ENCODE results near the gene PLPPR3.

GRCh38 chr19:763181-763580 lies 58.6 kb downstream of the PLPPR3 start:
- TF ChIP-seq CTCF (IDR thresholded peaks at IDR 0.05) (no peak), POLR2AphosphoS5 (IDR thresholded peaks at IDR 0.05; ENCODE audit: low read depth, low read length) (no peak), REST (IDR thresholded peaks at IDR 0.05; ENCODE audit: insufficient read depth in 1 of 2, low read depth in 2 of 2, low read length in 1 of 2) (no peak), SIN3A (IDR thresholded peaks at IDR 0.05; ENCODE audit: borderline replicate concordance, insufficient read depth, low read depth, low read length) (no peak), TCF7L2 (IDR thresholded peaks at IDR 0.05; ENCODE audit: low read depth, low read length) (no peak)
